ENCODE data around the gene SHF.

The SHF gene

GRCh38 chr15:45168751-45169551 lies 18.8 kb downstream of the SHF start:
- DNase-seq = no peak

- DNase-seq = no peak
Observed at GRCh38 chr15:45168286-45168685, 19.5 kb downstream of the SHF start.

- DNase-seq = no peak
Observed at GRCh38 chr15:45167631-45168205, 20.0 kb downstream of the SHF start.

GRCh38 chr15:45166834-45167630 lies 20.7 kb downstream of the SHF start:
- DNase-seq = peak; percentile 84

- no peak for DNase-seq
Observed at GRCh38 chr15:45165536-45165935, 22.2 kb downstream of the SHF start.

GRCh38 chr15:45164914-45165313 lies 22.9 kb downstream of the SHF start:
- DNase-seq = no peak

- no peak for DNase-seq
Observed at GRCh38 chr15:45163508-45163856, 24.3 kb downstream of the SHF start.

GRCh38 chr15:45162771-45163507 lies 24.8 kb downstream of the SHF start:
- DNase-seq = peak; percentile 66

- DNase-seq = no peak
Observed at GRCh38 chr15:45161666-45162065, 26.1 kb downstream of the SHF start.

- DNase-seq = no peak
Observed at GRCh38 chr15:45157974-45158373, 29.8 kb downstream of the SHF start.

GRCh38 chr15:45156744-45157455 lies 30.9 kb downstream of the SHF start:
- no peak for DNase-seq

- DNase-seq = no peak
Observed at GRCh38 chr15:45155739-45156138, 32.0 kb downstream of the SHF start.

GRCh38 chr15:45151998-45152828 lies 35.6 kb downstream of the SHF start:
- no peak for DNase-seq

- DNase-seq = no peak
Observed at GRCh38 chr15:45150997-45151396, 36.8 kb downstream of the SHF start.

GRCh38 chr15:45150481-45150880 lies 37.3 kb downstream of the SHF start:
- no peak for DNase-seq

GRCh38 chr15:45149060-45149459 lies 38.7 kb downstream of the SHF start:
- no peak for DNase-seq

GRCh38 chr15:45148076-45149059 lies 39.4 kb downstream of the SHF start:
- DNase-seq = no peak

GRCh38 chr15:45147606-45148005 lies 40.2 kb downstream of the SHF start:
- no peak for DNase-seq

GRCh38 chr15:45146405-45146804 lies 41.4 kb downstream of the SHF start:
- DNase-seq = no peak

GRCh38 chr15:45144775-45145174 lies 43.0 kb downstream of the SHF start:
- DNase-seq = no peak

All from stimulated activated CD4-positive, alpha-beta T cell treated with anti-CD3 and anti-CD28 coated beads, Interleukin-4, amount 100 ng/mL, for 24 hours (primary cell).